ENCODE data around the gene POLRMT.
A peak's percentile ranks its signal among the peaks of the same experiment; 100 is the strongest.

GRCh38 chr19:573519-573825 is 59.9 kb downstream of the POLRMT start:
- TF ChIP-seq CTCF (IDR thresholded peaks at IDR 0.05) (peak in 2 of 6 experiments; percentile 12 to 18), POLR2A (IDR thresholded peaks at IDR 0.05) (no peak)
